ENCODE results near the gene KRT16.
A peak's percentile ranks its signal among the peaks of the same experiment; 100 is the strongest.
"Not testable (repeated sequence)": the region's sequence is repeated elsewhere in the genome, so short reads cannot be mapped to it uniquely, and the experiment has no call there.

Gene KRT16

DNA sequence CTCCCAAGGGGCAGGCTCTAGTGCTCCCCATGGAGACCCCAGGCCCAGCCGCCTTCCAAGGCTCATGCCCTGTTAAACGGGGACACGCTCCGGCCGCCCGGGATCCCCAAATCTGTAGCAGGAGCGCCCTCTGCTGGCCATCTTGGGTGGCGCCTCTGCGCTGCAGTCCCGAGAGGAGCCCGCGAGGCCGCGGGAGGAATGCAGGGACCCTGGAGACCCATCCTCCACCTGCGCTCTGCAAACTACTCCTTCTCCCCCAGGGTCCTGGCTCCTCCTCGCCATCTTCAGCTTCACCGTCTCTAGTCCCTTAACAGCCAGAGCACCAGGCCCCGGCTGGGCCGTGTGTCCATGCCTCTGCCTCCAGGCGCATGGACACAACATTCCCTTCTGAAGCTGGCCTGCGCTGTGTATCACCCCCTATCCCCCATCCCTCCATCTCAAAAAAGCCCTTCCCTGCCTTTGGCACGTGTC lies 35.4 kb upstream of the KRT16 start:
- DNase-seq (ENCODE audit: low spot score), result peak; percentile 86

GRCh38 chr17:41647038-41647813 lies 34.7 kb upstream of the KRT16 start:
- DNase-seq (ENCODE audit: low spot score), result no peak

DNA sequence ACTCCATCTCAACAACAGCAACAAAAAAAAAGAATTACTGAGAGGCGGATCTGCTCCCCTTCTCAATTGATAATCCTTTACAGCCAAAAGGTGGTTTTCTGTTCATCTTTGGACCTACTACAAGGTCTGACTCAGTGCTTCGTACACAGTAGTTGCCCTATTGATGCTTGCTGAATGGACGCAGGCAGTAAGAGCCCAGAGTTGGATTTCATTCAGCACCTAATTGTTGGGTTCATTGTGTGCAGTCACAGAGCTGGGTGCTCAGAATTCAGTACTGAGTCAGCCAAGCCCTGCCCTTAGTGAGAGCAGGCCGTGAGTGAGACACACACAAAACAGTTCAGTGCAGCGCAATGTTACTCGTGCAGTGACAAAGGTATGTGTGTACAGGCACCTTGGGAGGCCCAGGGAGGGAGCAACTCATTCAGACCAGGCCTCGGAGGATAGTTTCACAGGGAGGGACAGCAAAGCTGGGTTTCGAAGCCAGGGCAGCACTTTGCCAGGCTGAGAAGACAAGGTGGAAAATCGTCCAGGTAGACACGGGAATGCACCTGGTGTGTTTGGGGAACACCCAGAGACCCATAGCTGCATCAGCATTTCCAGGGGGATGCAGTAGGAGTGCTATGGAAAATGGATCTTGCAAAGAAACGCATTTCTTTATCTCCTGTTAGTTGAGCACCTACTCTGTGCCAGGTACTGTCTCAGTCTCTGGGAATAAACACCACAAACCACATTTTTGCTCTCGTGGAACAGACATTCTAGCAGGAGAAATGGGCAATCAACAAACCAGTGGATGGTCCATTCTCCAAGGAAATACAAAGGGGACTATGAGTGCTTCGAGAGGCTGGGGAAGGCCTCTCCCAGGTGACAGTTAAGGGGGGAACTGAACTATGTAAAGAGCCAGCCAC lies 29.9 kb upstream of the KRT16 start:
- DNase-seq (ENCODE audit: low spot score), result no peak

DNA sequence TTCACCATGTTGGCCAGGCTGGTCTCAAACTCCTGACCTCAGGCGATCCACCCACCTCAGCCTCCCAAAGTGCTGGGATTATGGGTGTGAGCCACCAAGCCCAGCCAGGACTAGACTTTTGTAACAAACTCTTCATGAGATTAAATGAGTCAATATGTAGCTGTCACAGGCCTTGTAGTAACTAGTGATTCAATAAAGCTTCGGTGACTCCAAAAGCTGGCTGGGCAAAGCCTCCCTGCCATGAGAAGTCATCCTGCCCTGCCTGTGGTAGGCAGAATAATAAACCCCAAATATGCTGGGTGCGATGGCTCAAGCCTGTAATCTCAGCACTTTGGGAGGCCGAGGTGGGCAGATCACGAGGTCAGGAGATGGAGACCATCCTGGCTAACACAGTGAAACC lies 28.0 kb upstream of the KRT16 start:
- not testable (repeated sequence) for DNase-seq (ENCODE audit: low spot score)

DNA sequence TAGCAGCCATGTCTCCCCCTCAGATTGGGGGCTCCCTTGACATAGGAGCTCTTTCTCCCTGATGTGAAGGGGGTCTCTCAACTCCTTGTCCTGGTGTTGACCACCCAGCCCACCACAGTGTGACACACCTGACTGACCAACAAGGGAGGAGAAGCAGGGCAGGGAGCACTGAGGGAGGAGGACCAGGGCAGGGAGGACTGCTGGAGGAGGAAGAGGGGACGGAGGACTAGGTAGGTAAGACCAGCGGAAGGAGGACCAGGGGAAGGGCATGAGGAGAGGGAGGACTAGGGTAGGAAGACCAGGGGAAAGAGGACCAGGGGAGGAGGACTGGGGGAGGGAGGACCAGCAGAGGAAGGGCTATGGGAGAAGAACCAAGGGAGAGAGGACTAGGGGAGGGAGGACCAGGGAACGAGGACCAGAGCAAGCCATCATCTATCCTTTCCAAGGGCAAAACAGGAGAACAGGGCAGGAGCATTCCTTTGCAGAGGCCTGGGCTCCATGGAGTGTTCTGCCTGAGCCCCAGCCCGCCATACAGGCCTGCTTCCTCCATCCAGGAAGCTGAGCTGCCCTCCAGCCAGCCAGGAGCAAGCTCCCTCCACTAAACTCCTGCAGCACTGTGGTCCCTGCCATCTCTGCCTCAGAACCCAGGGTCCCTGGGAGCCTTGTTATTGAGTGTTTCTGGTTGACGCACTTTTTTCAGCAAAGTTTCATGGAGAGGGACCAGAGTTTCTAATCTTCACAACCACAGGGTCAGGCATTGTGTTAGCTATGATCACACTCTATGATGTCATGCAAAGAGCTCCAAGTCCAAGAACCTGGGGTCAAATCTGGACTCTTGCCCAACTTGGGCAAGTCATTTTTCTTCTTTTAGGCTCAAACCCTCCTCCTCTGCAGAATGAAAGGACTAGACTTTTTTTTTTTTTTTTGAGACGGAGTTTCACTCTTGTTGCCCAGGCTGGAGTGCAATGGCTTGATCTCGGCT lies 27.2 kb upstream of the KRT16 start:
- no peak for DNase-seq (ENCODE audit: low spot score)

- no peak for DNase-seq (ENCODE audit: low spot score)
These were observed 26.4 kb upstream of the KRT16 start for GRCh38 chr17:41638941-41639340.

- no peak for DNase-seq (ENCODE audit: low spot score)
These were observed 25.6 kb upstream of the KRT16 start for GRCh38 chr17:41638194-41638593.

GRCh38 chr17:41636652-41637051 lies 24.1 kb upstream of the KRT16 start:
- no peak for DNase-seq (ENCODE audit: low spot score)

DNA sequence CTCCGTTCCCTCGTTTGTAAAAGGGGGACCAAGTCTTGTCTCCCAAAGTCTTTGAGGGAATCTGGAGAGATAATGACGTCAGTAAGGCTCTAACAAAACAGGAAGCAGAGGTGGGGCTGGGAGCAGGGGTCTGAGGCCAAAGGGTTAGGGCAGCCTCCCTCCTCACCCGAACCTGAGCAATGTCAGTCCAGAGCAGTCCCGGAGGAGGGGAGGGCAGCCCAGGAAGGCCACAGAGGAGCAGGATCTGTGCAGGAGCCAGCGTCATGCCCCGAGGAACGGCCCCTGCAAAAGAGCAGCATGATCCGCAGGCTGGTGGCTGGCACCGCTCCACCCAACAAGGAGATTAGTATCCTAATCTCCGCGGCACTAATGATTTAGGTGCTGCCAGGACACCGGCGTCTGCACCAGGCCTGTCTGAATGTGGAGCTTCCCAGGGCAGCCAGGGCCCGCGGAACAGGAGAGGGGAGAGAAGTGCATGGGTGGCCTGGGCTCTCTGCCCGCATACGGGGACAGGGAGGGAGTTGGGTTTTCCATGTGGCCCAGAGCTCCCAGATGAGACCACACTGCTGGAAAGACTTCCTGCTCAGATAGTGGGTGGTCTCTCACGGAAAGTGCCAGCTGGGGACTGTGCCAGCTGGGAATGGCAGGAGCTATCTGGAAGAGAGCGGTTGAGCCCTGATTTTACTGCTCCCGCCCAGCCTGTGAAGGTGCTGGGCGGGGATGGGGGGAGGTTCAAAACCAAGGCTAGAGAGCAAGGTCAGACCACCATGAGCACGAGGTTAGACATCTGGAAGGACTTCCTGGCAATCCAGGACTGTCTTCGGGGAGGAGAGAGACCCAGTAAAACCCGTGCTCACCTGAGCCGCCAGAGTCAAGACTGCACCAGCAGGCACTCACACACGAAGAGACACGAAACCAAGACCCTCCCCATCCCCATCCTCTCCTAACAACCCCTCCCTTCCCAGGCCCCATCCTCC lies 22.8 kb upstream of the KRT16 start:
- no peak for DNase-seq (ENCODE audit: low spot score)

GRCh38 chr17:41634639-41635038 lies 22.1 kb upstream of the KRT16 start:
- no peak for DNase-seq (ENCODE audit: low spot score)

- no peak for DNase-seq (ENCODE audit: low spot score)
These were observed 21.1 kb upstream of the KRT16 start for GRCh38 chr17:41633556-41634199.

GRCh38 chr17:41632482-41633105 lies 20.0 kb upstream of the KRT16 start:
- DNase-seq (ENCODE audit: low spot score), result no peak

DNA sequence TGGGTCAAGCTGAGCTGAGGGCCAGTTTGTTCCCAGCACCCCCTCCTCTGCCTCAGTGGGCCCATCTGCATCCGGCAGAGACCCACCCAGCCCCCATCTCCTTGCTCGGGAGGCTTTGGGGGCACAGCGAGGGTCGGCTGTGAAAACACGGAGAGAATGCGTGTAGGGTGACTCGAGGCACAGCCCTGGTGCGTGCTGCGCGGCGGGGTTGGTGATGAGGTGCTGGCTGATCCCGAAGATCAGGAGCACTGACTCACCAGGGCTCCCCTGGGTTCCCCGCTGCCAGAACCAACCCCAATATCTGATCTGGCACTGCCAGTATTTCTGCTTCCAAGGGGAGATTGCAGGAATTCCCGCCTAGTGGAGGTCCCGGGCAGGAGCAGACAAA lies 19.3 kb upstream of the KRT16 start:
- no peak for DNase-seq (ENCODE audit: low spot score)

- peak; percentile 6 for DNase-seq (ENCODE audit: low spot score)
These were observed 18.7 kb upstream of the KRT16 start for GRCh38 chr17:41631025-41631897.

DNA sequence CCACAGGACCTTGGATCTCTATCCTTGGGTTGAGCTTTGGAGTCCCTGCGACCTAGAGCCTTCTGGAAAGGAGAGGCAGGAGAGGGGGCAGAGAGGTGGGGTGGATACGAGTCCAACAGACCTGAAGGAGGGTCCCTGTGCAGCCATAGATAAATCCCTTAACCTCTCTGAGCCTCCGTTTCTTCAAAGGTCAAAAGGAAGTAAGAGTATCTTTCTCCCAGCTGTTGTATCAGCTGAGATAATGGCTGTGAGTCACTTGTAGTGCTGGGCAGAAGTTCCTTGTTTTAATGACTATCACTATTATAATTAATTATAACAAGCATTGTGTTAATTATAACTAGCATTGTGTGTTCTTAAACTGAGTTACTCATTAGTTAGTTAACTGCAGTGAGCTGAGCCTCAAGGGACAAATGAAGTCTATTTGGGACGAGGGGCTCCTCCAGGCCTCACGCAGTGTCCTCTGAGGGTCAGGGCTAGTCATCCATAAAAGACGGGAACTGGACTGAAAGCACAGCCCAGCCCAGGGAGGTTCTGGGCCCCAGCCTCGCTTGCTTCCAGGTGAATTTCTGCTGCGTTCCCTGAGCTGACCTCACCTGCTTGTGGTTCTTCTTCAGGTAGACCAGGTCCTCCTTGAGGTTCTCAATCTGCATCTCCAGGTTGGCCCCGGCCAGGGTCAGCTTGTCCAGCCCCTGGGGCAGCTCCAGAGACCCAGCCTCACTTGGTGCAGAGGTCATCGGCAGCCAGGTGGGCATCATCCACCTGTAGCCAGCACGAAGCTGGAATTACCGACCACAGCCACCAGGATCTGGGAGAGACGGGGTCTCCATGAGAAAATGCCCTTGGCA lies 17.5 kb upstream of the KRT16 start:
- DNase-seq (ENCODE audit: low spot score), result no peak

GRCh38 chr17:41629316-41629715 lies 16.7 kb upstream of the KRT16 start:
- no peak for DNase-seq (ENCODE audit: low spot score)

GRCh38 chr17:41628621-41629255 lies 16.2 kb upstream of the KRT16 start:
- not testable (repeated sequence) for DNase-seq (ENCODE audit: low spot score)
